NCI-H82 (cell line): ENCODE measurements around the gene FGD2.
A peak's percentile ranks its signal among the peaks of the same experiment; 100 is the strongest.
"Not testable (repeated sequence)": the region's sequence is repeated elsewhere in the genome, so short reads cannot be mapped to it uniquely, and the experiment has no call there.

Experiments used
- DNase-seq: peaks from one replicate; lab custom pipeline; 2025; lab: John Stamatoyannopoulos, UW

Gene FGD2

GRCh38 chr6:37039958-37040357 lies 34.5 kb downstream of the FGD2 start:
- DNase-seq: no peak

- DNase-seq: no peak
Observed at GRCh38 chr6:37041521-37041920, 36.1 kb downstream of the FGD2 start.

- DNase-seq: no peak
Observed at GRCh38 chr6:37042150-37042549, 36.7 kb downstream of the FGD2 start.

- DNase-seq: not testable (repeated sequence)
Observed at GRCh38 chr6:37043091-37043490, 37.6 kb downstream of the FGD2 start.

GRCh38 chr6:37047346-37047688 lies 41.9 kb downstream of the FGD2 start:
- no peak for DNase-seq

GRCh38 chr6:37047689-37048402 lies 42.4 kb downstream of the FGD2 start:
- no peak for DNase-seq

GRCh38 chr6:37048403-37048850 lies 43.0 kb downstream of the FGD2 start:
- DNase-seq: no peak

- DNase-seq: no peak
Observed at GRCh38 chr6:37048851-37049757, 43.6 kb downstream of the FGD2 start.

- DNase-seq: no peak
Observed at GRCh38 chr6:37049758-37050044, 44.2 kb downstream of the FGD2 start.

- DNase-seq: no peak
Observed at GRCh38 chr6:37050045-37050853, 44.8 kb downstream of the FGD2 start.

GRCh38 chr6:37050854-37051137 lies 45.3 kb downstream of the FGD2 start:
- no peak for DNase-seq

- peak; percentile 96 for DNase-seq
Observed at GRCh38 chr6:37051138-37052026, 45.9 kb downstream of the FGD2 start.

GRCh38 chr6:37052027-37052628 lies 46.7 kb downstream of the FGD2 start:
- peak; percentile 42 for DNase-seq

GRCh38 chr6:37053683-37054082 lies 48.2 kb downstream of the FGD2 start:
- no peak for DNase-seq

GRCh38 chr6:37054171-37054570 lies 48.7 kb downstream of the FGD2 start:
- DNase-seq: no peak

- no peak for DNase-seq
Observed at GRCh38 chr6:37054580-37054979, 49.1 kb downstream of the FGD2 start.

GRCh38 chr6:37056112-37056403 lies 50.6 kb downstream of the FGD2 start:
- DNase-seq: no peak

GRCh38 chr6:37056439-37057127 lies 51.1 kb downstream of the FGD2 start:
- DNase-seq: no peak

- DNase-seq: no peak
Observed at GRCh38 chr6:37057128-37057471, 51.6 kb downstream of the FGD2 start.

GRCh38 chr6:37057678-37058077 lies 52.2 kb downstream of the FGD2 start:
- no peak for DNase-seq

GRCh38 chr6:37058084-37058586 lies 52.7 kb downstream of the FGD2 start:
- DNase-seq: peak; percentile 27
